Keratinocyte (primary cell): ENCODE results near the gene MITD1. TPM values are rescaled to one million over a fixed set of nuclear protein-coding genes. Genes with fewer than 3 reads are reported as not detected.
"Not testable (repeated sequence)": the region's sequence is repeated elsewhere in the genome, so short reads cannot be mapped to it uniquely, and the experiment has no call there.

ENCODE experiments used
- DNase-seq: peaks from one replicate; pipeline ENCODE4 v3.0.0-alpha.2; 2011; ENCODE audit warnings: low read depth, missing footprints, low spot score
- FAIRE-seq: peaks from 2 replicates; lab custom pipeline; 2011; peaks lifted over from hg19 to GRCh38; lab: Jason Lieb, UNC
- H2AFZ ChIP-seq: 2 replicates; pipeline ENCODE4 v1.6.0; 2012; ENCODE audit warnings: low read length, control low read depth, inconsistent platforms; ENCODE audit not compliant: control insufficient read depth
- H3K27ac ChIP-seq: 2 replicates; pipeline ENCODE4 v1.5.1; 2011; ENCODE audit warnings: low read length; ENCODE audit not compliant: control insufficient read depth, insufficient read depth
- H3K27me3 ChIP-seq: 3 replicates; pipeline ENCODE4 v1.6.0; 2011; ENCODE audit warnings: low read length; ENCODE audit not compliant: control insufficient read depth, insufficient read depth; ENCODE audit errors: extremely low read depth
- H3K36me3 ChIP-seq, 2 experiments: 2 replicates in 1 of 2; 3 replicates in 1 of 2; pipeline ENCODE4 v1.5.1; 2011; ENCODE audit warnings: low read length in 2 of 2, mild to moderate bottlenecking in 1 of 2; ENCODE audit not compliant: control insufficient read depth in 2 of 2, insufficient read depth in 2 of 2; ENCODE audit errors: extremely low read depth in 1 of 2
- H3K4me1 ChIP-seq: 3 replicates; pipeline ENCODE4 v1.5.1; 2011; ENCODE audit warnings: low read length; ENCODE audit not compliant: control insufficient read depth, insufficient read depth; ENCODE audit errors: extremely low read depth
- H3K4me2 ChIP-seq: 3 replicates; pipeline ENCODE4 v1.6.0; 2011; ENCODE audit warnings: low read depth, low read length; ENCODE audit not compliant: control insufficient read depth, insufficient read depth; ENCODE audit errors: extremely low read depth
- H3K4me3 ChIP-seq, 3 experiments: fragments of 200-600 bp in 1 of 3; sonication (generic) in 1 of 3; 2 replicates in 2 of 3; 3 replicates in 1 of 3; pipeline ENCODE4 v1.5.1; 2011 to 2016; ENCODE audit warnings: low read length in 3 of 3, mild to moderate bottlenecking in 3 of 3, control low read depth in 2 of 3, inconsistent platforms in 1 of 3, low read depth in 1 of 3, mixed read lengths in 1 of 3, mixed run types in 1 of 3, moderate library complexity in 1 of 3; ENCODE audit not compliant: control insufficient read depth in 2 of 3, insufficient read depth in 2 of 3; ENCODE audit errors: extremely low read depth in 1 of 3
- H3K79me2 ChIP-seq: 2 replicates; pipeline ENCODE4 v1.6.0; 2012; ENCODE audit warnings: low read length; ENCODE audit not compliant: control insufficient read depth, insufficient read depth
- H3K9ac ChIP-seq: 3 replicates; pipeline ENCODE4 v1.6.0; 2011; ENCODE audit warnings: low read length; ENCODE audit not compliant: control insufficient read depth, insufficient read depth; ENCODE audit errors: extremely low read depth
- H3K9me1 ChIP-seq: 3 replicates; pipeline ENCODE4 v1.6.0; 2011; ENCODE audit warnings: low read length; ENCODE audit not compliant: control insufficient read depth, insufficient read depth; ENCODE audit errors: extremely low read depth
- H3K9me3 ChIP-seq: 2 replicates; pipeline ENCODE4 v1.5.1; 2012; ENCODE audit warnings: low read depth, low read length; ENCODE audit not compliant: control insufficient read depth
- H4K20me1 ChIP-seq: 3 replicates; pipeline ENCODE4 v1.6.0; 2011; ENCODE audit warnings: low read length; ENCODE audit not compliant: control insufficient read depth, insufficient read depth; ENCODE audit errors: extremely low read depth
- EZH2 ChIP-seq: IDR thresholded peaks from one replicate; pipeline ENCODE4 v1.6.1; 2012; ENCODE audit warnings: inconsistent platforms, mild to moderate bottlenecking, low read length, moderate library complexity
- dilution Hi-C: fragments of 300-500 bp; cut with MboI; formaldehyde crosslinking; loops from one replicate; pipeline ENCODE4 v1.7.0; 2020; ENCODE audit warnings: low sequenced_read_pairs; ENCODE audit not compliant: extremely low pct_ligation_motif_present
- polyA plus RNA-seq, 5 experiments: library from polyadenylated mRNA; depleted of rRNA in 3 of 5; stranded (reverse) in 3 of 5; stranded (forward) in 1 of 5; unstranded in 1 of 5; fragments of >200 nt; gene quantifications; 1 replicate in 1 of 5; 2 replicates in 3 of 5; 3 replicates in 1 of 5; pipeline versions ENCODE4 v1.2.1 to v1.2.3, GENCODE V29; 2011 to 2012; ENCODE audit warnings: missing spikeins in 2 of 5, low read depth in 1 of 5, low replicate concordance in 1 of 5
- TF ChIP-seq, protein P1 (sequence below), 3 experiments: IDR thresholded peaks in 1 of 3; conservative IDR thresholded peaks in 1 of 3; optimal IDR thresholded peaks in 1 of 3; 2 replicates in 2 of 3; 3 replicates in 1 of 3; pipeline versions ENCODE3 to v1.5.1; 2011; ENCODE audit warnings: low read length in 3 of 3, mild to moderate bottlenecking in 3 of 3, moderate library complexity in 2 of 3, control low read depth in 1 of 3, inconsistent platforms in 1 of 3; ENCODE audit not compliant: insufficient read depth in 2 of 3; ENCODE audit errors: extremely low read depth in 1 of 3

The MITD1 gene
- polyA plus RNA-seq, 1 donor (not counting 4 experiments of a cell fraction or from before 2014, with no cell fraction given), result 37.7 TPM

DNA sequence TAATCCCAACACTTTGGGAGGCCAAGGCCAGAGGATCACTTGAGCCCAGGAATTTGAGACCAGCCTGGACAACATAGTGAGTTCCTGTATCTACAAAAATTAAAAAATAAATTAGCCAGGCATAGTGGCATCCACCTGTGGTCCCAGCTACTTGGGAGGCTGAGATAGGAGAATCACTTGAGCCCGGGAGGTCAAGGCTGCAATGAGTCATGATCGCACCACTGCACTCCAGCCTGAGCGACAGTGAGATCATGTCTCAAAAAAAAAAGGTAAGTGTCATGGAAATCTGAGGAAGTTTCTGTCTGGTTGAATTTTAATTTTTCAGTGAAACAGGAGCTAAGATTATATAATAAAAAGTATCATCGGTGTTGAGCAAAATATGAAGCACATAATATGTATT lies 41.9 kb downstream of the MITD1 start:
- Histone ChIP-seq H3K4me2 (no peak overlapping the region), H3K27ac (no peak overlapping the region), H3K4me1 (peaks cover 6% of the 10 kb centered on the region), H3K79me2 (no peaks in the 10 kb centered on the region), H3K4me3 (no peak overlapping the region), H3K9ac (no peak overlapping the region), H3K9me3 (no peaks in the 10 kb centered on the region), H3K9me1 (no peaks in the 10 kb centered on the region), H3K27me3 (no peaks in the 10 kb centered on the region), H3K36me3 (no peaks in the 10 kb centered on the region), H4K20me1 (no peaks in the 10 kb centered on the region), H2AFZ (no peak overlapping the region)
- FAIRE-seq (no peak), DNase-seq (no peak)
- TF ChIP-seq, protein P1, sequence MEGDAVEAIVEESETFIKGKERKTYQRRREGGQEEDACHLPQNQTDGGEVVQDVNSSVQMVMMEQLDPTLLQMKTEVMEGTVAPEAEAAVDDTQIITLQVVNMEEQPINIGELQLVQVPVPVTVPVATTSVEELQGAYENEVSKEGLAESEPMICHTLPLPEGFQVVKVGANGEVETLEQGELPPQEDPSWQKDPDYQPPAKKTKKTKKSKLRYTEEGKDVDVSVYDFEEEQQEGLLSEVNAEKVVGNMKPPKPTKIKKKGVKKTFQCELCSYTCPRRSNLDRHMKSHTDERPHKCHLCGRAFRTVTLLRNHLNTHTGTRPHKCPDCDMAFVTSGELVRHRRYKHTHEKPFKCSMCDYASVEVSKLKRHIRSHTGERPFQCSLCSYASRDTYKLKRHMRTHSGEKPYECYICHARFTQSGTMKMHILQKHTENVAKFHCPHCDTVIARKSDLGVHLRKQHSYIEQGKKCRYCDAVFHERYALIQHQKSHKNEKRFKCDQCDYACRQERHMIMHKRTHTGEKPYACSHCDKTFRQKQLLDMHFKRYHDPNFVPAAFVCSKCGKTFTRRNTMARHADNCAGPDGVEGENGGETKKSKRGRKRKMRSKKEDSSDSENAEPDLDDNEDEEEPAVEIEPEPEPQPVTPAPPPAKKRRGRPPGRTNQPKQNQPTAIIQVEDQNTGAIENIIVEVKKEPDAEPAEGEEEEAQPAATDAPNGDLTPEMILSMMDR (optimal IDR thresholded peaks at IDR 0.05 in 1 of 3, IDR thresholded peaks at IDR 0.05 in 1 of 3, conservative IDR thresholded peaks at IDR 0.05 in 1 of 3; ENCODE audit: extremely low read depth in 1 of 3, insufficient read depth in 2 of 3, low read length in 3 of 3), result no peak
- TF ChIP-seq EZH2, result no peak
- dilution Hi-C loops, result no loop called here

DNA sequence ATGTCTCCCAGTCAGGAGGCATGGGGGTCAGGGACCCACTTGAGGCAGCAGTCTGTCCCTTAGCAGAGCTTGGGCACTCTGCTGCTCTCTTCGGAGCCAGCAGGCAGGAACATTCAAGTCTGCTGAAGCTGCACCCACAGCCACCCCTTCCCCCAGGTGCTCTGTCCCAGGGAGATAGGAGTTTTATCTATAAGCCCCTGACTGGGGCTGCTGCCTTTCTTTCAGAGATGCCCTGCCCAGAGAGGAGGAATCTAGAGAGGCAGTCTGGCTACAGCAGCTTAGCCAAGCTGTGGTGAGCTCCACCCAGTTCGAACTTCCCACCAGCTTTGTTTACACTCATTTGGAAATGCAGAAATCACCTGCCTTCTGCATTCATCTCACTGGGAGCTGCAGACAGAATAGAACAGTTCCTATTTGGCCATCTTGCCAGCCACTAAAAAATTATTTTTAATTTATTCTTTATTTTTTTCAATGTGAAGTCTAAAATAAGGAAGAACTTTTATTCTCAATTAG lies 45.8 kb downstream of the MITD1 start:
- H3K79me2 ChIP-seq, H3K9me1 ChIP-seq, H3K4me2 ChIP-seq, H4K20me1 ChIP-seq, DNase-seq, H3K4me3 ChIP-seq, dilution Hi-C loops, H3K36me3 ChIP-seq, H3K27ac ChIP-seq, H3K27me3 ChIP-seq, H3K9ac ChIP-seq, H3K9me3 ChIP-seq, H2AFZ ChIP-seq, FAIRE-seq, H3K4me1 ChIP-seq: not testable (repeated sequence)

DNA sequence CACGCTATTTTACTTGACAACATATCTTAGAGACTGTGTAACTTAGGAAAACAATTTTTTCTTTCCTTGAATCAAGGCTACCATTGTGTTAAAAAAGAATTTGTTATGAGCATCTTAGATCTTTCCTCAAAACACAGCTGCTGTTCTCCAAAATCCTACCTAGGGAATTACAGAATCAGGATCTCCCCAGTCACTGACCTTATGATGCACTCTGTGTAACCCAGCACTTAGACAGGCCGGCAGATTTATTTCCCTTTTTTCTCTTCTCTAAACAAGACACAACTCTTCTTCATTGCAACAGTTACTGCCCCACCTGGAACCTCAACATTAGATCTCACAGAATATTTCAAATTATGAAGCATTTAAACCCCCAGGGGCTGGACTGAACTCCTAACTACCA lies 52.9 kb downstream of the MITD1 start:
- no peak for FAIRE-seq
- H3K4me3 ChIP-seq, result no peak overlapping the region
- H4K20me1 ChIP-seq, result no peaks in the 10 kb centered on the region
- no peaks in the 10 kb centered on the region for H3K9me1 ChIP-seq
- H3K4me1 ChIP-seq, result no peaks in the 10 kb centered on the region
- H3K9ac ChIP-seq, result no peak overlapping the region
- H3K79me2 ChIP-seq, result no peaks in the 10 kb centered on the region
- dilution Hi-C loops, result no loop called here
- no peaks in the 10 kb centered on the region for H3K27me3 ChIP-seq
- H3K4me2 ChIP-seq, result no peak overlapping the region
- peaks cover 2% of the 10 kb centered on the region for H3K9me3 ChIP-seq
- H2AFZ ChIP-seq, result no peak overlapping the region
- H3K36me3 ChIP-seq, result peaks cover 0 to 5% of the 10 kb centered on the region in 2 experiments
- H3K27ac ChIP-seq, result no peak overlapping the region
- TF ChIP-seq, protein P1 (optimal IDR thresholded peaks at IDR 0.05 in 1 of 3, IDR thresholded peaks at IDR 0.05 in 1 of 3, conservative IDR thresholded peaks at IDR 0.05 in 1 of 3; ENCODE audit: extremely low read depth in 1 of 3, insufficient read depth in 2 of 3, low read length in 3 of 3), result no peak
- no peak for TF ChIP-seq EZH2
- DNase-seq, result no peak
